Kidney epithelial cell (primary cell): ENCODE measurements around the gene CHST3. TPM values are rescaled to one million over a fixed set of nuclear protein-coding genes. Genes with fewer than 3 reads are reported as not detected.
"Not testable (repeated sequence)": the region's sequence is repeated elsewhere in the genome, so short reads cannot be mapped to it uniquely, and the experiment has no call there.

ENCODE experiments used
- DNase-seq: peaks from one replicate; pipeline ENCODE4 v3.0.0-alpha.2; 2010; ENCODE audit warnings: low read depth
- H3K27me3 ChIP-seq: 2 replicates; pipeline ENCODE4 v1.6.0; 2011; ENCODE audit warnings: low read length; ENCODE audit not compliant: control insufficient read depth, insufficient read depth
- H3K36me3 ChIP-seq: 2 replicates; pipeline ENCODE4 v1.5.1; 2011; ENCODE audit warnings: low read length; ENCODE audit not compliant: control insufficient read depth, insufficient read depth
- H3K4me3 ChIP-seq: 2 replicates; pipeline ENCODE4 v1.5.1; 2011; ENCODE audit warnings: low read depth, mild to moderate bottlenecking, control low read depth, low read length
- total RNA-seq: library from RNA; depleted of rRNA; stranded (reverse); fragments of >200 nt; gene quantifications from 2 replicates; pipeline ENCODE4 v1.2.3, GENCODE V29; 2015
- TF ChIP-seq, protein P1 (sequence below): IDR thresholded peaks from 2 replicates; pipeline ENCODE4 v1.5.1; 2011; ENCODE audit warnings: mild to moderate bottlenecking, moderate library complexity, low read length, control low read depth, inconsistent platforms; ENCODE audit not compliant: insufficient read depth, poor library complexity, severe bottlenecking

Gene CHST3, protein sequence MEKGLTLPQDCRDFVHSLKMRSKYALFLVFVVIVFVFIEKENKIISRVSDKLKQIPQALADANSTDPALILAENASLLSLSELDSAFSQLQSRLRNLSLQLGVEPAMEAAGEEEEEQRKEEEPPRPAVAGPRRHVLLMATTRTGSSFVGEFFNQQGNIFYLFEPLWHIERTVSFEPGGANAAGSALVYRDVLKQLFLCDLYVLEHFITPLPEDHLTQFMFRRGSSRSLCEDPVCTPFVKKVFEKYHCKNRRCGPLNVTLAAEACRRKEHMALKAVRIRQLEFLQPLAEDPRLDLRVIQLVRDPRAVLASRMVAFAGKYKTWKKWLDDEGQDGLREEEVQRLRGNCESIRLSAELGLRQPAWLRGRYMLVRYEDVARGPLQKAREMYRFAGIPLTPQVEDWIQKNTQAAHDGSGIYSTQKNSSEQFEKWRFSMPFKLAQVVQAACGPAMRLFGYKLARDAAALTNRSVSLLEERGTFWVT
- 48.6 and 54.2 TPM in 2 replicates for total RNA-seq

DNA sequence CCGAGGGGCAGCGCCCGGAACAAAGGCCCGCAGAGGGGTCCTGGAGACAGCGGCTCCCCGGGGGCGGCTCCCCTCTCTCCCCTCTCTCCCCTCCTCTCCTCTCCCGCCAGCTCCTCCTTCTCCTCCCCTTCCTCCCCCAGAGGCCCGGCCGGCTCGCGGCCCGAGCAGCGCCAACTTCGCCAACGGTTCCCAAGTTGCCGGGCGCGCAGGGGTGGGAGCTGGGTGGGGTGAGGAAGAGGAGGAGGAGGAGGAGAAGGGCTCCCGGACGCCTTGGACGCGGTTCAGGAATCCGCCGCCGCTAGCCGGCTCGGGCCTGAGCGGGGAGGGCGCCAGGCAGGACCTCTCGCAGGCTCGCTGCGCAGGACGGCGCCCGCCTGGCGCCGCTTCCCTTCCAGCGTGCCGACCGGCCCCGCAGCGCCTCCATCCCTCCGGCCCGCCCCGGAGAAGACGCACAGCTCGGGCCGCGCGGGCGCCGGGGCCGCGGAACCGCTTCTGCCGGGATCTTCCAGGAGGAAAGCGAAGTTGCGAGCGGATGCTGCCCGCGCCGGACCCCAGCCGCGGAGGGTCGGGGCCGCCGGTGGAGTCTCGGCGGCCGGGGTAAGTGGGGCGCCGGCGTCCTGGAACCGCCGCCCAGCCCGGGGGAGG, at the start of gene CHST3:
Gene CHST3, plus strand, starts transcription at position 298 of the 645 bp plus-strand sequence. CDS start 41,448 bp downstream, outside the sequence.
- no peak for DNase-seq
- no peaks in the 10 kb centered on the region for H3K27me3 ChIP-seq
- no peaks in the 10 kb centered on the region for H3K36me3 ChIP-seq
- peak within 1 kb of the TSS; percentile 74 for H3K4me3 ChIP-seq
- TF ChIP-seq, protein P1, sequence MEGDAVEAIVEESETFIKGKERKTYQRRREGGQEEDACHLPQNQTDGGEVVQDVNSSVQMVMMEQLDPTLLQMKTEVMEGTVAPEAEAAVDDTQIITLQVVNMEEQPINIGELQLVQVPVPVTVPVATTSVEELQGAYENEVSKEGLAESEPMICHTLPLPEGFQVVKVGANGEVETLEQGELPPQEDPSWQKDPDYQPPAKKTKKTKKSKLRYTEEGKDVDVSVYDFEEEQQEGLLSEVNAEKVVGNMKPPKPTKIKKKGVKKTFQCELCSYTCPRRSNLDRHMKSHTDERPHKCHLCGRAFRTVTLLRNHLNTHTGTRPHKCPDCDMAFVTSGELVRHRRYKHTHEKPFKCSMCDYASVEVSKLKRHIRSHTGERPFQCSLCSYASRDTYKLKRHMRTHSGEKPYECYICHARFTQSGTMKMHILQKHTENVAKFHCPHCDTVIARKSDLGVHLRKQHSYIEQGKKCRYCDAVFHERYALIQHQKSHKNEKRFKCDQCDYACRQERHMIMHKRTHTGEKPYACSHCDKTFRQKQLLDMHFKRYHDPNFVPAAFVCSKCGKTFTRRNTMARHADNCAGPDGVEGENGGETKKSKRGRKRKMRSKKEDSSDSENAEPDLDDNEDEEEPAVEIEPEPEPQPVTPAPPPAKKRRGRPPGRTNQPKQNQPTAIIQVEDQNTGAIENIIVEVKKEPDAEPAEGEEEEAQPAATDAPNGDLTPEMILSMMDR: no peak

DNA sequence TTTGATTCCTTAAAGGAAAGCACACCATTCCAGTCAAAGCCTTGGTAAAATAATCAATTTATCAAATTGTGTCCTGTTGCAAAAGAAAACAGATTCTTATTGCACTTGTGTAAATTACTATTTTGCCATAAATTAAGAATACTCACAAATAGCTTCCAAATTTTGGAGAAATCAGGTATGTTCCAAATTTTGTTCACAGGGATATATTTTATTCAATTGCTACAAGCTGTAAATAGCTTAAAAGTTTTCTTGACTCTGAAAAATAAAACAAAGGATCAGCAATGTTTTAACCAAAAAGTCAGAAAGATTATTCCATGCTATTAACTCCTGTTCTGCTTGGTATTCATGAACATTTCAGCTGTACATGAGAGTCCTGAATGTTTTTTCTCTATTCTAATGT, 47.4 kb upstream of the CHST3 start:
- no peak overlapping the region for H3K4me3 ChIP-seq
- no peaks in the 10 kb centered on the region for H3K36me3 ChIP-seq
- TF ChIP-seq, protein P1: no peak
- H3K27me3 ChIP-seq: no peaks in the 10 kb centered on the region
- DNase-seq: no peak

DNA sequence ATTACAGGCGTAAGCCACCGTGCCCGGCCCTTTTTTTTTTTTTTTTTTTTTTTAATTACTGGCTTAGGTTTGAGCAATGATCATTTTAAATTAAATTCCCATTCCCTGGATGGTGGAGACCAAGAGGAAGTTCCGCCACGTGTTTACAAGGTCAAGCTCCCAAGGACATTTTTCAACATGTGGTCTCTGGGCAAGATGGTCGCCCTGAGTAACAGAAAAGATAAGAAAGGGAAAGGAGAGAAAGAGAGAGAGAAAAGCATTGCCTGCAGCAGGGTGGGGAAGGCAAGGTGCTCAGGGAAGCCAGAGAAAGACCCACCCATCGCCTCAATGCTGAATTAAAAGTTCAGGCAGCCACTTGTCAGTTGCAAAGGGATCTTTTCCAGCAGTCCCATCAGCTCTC, 45.2 kb upstream of the CHST3 start:
- H3K36me3 ChIP-seq: no peaks in the 10 kb centered on the region
- TF ChIP-seq, protein P1: no peak
- no peak for DNase-seq
- no peaks in the 10 kb centered on the region for H3K27me3 ChIP-seq
- H3K4me3 ChIP-seq: no peak overlapping the region

DNA sequence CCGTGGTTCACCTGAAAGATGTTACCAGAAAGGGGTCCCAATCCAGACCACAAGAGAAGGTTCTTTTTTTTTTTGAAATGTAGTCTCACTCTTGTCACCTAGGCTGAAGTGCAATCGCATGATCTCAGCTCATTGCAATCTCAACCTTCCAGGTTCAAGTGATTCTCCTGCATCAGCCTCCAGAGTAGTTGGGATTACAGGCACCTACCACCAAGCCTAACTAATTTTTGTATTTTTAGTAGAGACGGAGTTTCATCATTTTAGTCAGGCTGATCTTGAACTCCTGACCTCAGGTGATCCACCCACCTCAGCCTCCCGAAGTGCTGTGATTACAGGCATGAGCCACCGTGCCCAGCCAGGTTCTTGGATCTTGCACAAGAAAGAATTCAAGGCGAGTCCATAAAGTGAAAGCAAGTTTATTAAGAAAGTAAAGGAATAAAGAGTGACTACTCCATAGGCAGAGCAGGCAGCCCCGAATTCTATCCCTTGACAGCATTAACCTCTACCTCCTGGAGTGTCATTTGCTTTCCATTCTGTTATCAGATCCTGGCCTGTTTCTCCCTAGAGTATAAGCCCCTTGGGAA, 44.1 kb upstream of the CHST3 start:
- DNase-seq: not testable (repeated sequence)

DNA sequence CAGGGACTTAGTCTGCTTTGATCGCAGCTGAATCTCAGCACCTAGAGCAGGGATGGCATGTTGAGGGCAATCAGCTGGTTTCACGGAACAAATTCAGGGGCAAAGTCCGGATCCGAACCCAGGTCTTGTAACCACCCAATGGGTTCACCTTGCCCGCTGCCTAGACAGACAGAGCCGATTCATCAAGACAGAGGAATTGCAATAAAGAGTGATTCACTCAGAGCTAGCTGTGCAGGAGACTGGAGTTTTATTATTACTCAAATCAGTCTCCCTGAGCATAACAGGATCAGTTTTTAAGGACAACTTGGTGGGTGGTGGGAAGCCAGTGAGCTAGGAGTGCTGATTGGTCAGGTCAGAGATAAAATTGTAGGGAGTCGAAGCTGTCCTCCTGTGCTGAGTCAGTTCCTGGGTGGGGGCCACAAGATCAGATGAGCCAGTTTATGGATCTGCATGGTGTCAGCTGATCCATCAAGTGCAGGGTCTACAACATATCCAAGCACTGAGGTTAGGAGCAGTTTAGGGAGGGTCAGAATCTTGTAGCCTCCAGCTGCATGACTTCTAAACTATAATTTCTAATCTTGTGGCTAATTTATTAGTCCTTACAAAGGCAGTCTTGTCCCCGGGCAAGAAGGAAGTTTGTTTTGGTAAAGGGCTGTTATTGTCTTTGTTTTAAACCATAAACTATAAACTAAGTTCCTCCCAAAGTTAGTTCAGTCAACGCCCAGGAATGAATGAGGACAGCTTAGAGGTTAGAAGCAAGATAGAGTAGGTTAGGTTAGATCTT, 43.5 kb upstream of the CHST3 start:
- DNase-seq: no peak
- TF ChIP-seq, protein P1: no peak
- no peaks in the 10 kb centered on the region for H3K27me3 ChIP-seq
- no peak overlapping the region for H3K4me3 ChIP-seq
- H3K36me3 ChIP-seq: no peaks in the 10 kb centered on the region

More for the DNA sequence above, 44.1 kb upstream of the CHST3 start:
- H3K27me3 ChIP-seq, H3K36me3 ChIP-seq, H3K4me3 ChIP-seq: not testable (repeated sequence)
